LNCaP clone FGC (cell line): ENCODE data around the gene UBE2J2.
"Not testable (repeated sequence)": the region's sequence is repeated elsewhere in the genome, so short reads cannot be mapped to it uniquely, and the experiment has no call there.

ENCODE experiments used
- DNase-seq: peaks from one replicate; pipeline ENCODE4 v3.0.0-alpha.2; 2011; ENCODE audit warnings: low read depth
- H3K4me3 ChIP-seq: 2 replicates; pipeline ENCODE4 v1.5.1; 2011; ENCODE audit warnings: mild to moderate bottlenecking, low read depth, low read length, control low read depth
- CTCF ChIP-seq: IDR thresholded peaks from 2 replicates; pipeline ENCODE4 v1.5.1; 2012; ENCODE audit warnings: mild to moderate bottlenecking; ENCODE audit not compliant: control insufficient read depth, insufficient read depth; ENCODE audit errors: extremely low read depth

The UBE2J2 gene

DNA sequence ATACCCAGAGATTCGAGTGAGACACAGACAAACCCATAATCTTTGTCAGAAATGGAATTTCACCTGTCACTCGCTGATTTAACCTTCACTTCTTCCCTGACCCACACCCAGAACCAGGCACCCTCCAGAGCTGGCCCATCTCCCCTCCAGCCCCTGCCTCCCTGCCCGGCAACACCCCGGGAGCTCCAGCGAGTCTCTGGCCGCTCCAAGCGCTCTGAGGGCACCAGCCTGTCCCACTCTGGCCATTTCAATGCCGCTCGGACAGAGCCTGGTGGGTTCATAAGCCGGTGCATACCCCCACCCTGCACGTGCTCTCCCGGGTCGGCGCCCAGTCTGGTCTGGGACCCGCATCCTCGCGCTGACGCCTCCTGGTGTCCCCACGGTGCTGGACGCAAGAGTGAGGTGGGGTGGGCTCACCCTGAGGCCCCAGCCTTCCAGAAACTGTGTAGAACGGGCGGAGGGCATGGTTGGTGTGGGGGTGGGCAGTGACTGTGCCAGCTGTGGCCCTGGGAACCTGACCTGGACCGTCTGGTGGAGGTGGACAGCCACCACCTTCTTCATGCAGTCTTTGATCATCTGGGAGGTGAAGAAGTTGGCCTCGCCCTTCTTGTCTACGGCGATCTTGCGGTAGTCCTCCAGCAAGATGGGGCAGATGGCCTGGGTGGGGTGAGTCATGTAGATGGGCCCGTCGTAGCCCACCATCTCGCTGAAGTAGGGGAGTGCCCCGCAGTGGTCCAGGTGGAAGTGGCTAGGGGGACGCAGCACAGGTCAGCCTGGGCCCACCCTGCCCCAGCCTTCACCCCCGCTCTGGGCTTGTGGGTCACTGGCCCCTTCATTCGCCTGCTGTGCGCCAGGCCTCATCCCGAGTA is 45.4 kb upstream of the UBE2J2 start:
- DNase-seq: no peak
- no peak for TF ChIP-seq CTCF
- H3K4me3 ChIP-seq: no peak overlapping the region

GRCh38 chr1:1318131-1318652 is 44.5 kb upstream of the UBE2J2 start:
- no peak for TF ChIP-seq CTCF
- H3K4me3 ChIP-seq: no peak overlapping the region
- peak; percentile 89 for DNase-seq

DNA sequence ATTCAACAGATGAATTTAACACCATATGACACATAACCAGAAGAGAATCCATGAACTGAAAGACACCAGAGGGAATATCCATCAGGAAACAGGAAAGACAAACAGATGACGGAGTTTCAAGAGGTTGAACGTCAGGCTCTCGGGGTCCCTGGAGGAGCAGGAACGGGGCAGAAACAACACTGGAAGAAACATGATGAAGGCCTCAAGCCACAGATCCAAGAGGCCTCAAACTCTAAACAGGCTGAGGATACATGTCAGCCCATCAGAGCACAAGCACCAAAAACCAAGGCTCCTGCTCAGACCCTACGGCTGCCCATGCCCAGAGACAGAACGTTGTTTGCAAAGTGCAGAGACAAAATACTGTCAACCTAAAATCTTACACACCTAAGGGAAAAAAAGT is 43.8 kb upstream of the UBE2J2 start:
- H3K4me3 ChIP-seq: no peak overlapping the region
- no peak for DNase-seq
- TF ChIP-seq CTCF: no peak

GRCh38 chr1:1316199-1316598 is 42.5 kb upstream of the UBE2J2 start:
- H3K4me3 ChIP-seq, DNase-seq: not testable (repeated sequence)

- no peak for DNase-seq
- TF ChIP-seq CTCF: no peak
- H3K4me3 ChIP-seq: no peak overlapping the region
Measured at GRCh38 chr1:1315435-1315954, 41.8 kb upstream of the UBE2J2 start.

DNA sequence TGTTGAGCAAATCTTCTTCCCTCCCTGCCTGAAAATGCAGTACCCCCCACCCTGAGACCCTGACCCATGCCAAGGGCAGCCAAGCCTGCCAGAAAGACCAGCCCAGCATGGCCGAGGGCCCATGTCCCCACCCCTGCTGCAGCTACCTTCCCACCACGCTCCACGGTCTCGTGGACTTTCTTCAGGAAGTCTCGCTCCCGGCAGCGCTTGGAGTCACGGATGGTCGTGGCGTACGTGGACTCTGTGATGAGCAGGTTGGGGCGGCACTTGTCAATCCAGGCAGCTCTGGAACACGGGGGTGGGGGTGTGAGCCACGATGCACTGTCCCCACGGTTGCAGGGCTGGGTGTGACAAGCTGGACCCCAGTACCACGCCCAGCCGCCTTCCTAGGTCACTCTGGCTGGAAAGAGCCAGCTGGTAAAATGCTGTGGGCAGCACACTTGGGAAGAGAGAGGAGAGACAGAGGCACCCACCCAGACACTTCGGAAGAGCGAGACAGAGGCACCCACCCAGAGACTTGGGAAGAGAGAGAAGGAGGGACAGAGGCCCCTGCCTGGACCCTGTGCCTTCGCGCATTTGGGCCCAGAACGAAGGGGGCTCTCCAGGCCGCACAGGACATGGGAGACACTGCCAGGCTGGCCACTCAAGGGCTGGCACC is 41.2 kb upstream of the UBE2J2 start:
- DNase-seq: no peak
- TF ChIP-seq CTCF: no peak
- no peak overlapping the region for H3K4me3 ChIP-seq

- TF ChIP-seq CTCF: no peak
- no peak overlapping the region for H3K4me3 ChIP-seq
- DNase-seq: no peak
Measured at GRCh38 chr1:1314237-1314586, 40.6 kb upstream of the UBE2J2 start.
